ENCODE measurements around the gene NTRK2.

The NTRK2 gene

DNA sequence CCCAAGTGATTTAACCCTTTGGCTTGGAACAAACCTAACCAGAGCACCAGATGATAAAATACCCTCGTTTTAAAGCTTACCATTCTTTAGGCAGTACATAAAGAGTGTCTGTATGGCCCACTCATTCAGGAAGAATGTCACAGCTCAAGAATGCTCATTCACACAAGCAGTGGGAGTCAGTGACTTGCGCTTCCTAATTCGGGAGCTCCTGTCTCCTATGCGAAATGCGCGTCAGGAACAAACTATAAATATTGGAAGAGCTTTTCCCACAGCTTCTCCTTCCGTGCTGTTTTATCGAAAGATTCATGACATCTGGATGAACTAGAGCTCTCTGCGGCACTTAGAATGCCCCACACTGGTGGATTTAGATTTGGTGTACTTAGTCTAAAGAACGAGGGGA, 66.6 kb downstream of the NTRK2 start:
- no peak for DNase-seq (ENCODE audit: low read depth)

DNA sequence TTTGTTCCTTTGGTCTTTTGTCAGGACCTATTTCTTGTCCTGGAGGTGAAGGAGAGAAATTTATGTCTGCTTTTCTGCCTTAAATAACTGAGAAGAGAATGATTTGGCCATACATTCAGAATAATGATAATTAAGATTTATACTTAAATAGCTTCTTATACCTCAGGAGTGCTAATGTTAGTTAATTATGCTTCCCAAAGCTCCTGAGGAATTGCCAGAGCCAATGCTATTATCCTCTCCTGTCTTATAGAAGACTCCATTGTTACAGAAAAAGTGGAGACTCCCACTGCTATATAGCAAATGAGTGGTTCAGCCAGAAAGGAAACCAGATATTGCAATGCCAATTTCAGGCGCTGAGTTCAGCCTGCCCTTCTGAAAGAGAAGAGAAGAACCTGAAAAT, 67.0 kb downstream of the NTRK2 start:
- no peak for DNase-seq (ENCODE audit: low read depth)

DNA sequence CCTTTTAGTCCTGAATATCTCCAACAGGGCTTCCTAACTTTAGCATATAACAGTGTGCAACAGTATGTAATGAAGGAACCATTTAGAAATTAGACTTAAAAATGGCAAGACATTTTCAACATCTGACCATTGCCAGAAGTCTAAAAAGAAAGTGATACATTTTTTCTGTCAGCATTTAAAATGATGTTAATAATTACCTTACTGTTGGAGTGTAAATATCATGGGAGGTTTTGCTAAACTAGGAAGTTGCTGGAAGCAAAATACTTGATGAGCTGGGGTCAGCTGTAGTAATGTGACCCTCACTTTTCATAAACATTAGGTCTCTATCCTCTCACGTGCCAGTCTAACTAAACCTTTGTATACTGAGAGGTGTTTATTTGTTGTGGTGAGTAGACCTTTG, 68.8 kb downstream of the NTRK2 start:
- DNase-seq (ENCODE audit: low read depth) = no peak

DNA sequence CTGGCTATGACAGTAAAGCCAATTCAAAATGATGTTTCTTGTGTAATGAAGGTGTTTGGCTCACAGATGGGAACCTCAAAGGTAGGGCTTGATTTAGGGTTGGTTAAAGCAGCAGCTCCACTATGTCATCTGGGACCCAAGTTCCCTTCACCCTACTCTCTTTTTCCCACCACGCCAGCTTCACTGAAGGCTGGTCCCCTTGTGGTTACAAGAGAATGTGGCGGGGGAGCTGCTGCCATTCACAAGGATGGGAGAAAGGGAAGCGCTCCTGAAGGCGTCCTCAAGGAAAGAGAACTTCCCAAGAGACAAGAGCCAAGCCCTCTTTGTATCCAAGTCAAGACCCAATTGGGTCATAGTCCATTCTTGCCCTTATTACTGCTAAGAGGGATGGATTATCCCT, 72.7 kb downstream of the NTRK2 start:
- DNase-seq (ENCODE audit: low read depth) = no peak

DNA sequence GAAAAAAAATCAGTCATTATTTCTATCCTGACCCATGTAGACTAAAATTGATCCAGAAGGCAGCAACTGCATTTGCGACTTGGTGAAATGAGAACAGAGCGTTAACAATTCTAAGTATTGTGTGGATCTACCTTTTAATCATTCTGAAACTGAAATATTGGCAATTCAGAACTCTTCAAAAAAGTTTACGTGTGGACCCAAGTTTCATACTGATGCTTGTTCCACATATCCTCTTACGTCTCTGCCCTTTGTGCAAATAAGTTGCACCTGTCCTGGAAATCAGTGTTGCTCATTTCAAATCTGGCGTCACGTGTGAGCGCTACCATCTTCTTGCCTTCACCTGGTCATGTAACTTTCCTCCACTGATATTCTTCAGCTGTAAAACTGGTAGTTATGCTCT, 74.7 kb downstream of the NTRK2 start:
- no peak for DNase-seq (ENCODE audit: low read depth)

DNA sequence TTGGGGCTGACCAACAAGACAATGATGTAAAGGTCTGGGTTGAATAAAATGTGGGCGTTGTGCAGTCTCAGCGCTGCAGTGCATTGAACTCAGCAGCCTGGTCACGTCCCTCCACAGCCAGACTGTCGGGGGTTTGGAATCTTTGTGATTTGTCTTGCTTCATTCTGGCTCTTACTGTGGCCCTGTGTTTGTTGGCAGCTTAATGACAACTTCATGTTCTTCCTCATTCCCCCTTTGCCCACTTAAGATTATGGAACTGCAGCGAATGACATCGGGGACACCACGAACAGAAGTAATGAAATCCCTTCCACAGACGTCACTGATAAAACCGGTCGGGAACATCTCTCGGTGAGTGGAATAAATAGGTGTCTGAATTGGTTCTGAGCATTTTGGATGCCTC, 75.2 kb downstream of the NTRK2 start:
- DNase-seq (ENCODE audit: low read depth) = no peak

DNA sequence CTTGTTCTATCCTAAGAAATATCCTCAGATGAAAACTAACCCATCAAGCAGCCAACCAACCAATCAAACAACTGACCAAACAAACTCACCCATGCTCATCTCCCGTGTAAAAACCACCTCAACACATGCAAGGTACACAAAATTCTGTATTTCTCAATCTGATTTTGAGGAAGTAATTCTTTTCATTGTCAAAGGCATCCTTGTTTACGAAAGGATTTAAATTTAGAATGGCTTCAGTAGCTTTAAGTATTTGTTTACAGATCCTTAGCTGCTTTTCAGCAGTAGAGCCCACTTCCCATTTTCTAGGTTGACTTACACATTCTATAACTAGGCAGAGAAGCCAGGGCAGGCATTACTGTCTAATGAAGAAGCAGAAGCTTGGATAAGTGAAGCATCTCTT, 78.6 kb downstream of the NTRK2 start:
- DNase-seq (ENCODE audit: low read depth) = no peak

DNA sequence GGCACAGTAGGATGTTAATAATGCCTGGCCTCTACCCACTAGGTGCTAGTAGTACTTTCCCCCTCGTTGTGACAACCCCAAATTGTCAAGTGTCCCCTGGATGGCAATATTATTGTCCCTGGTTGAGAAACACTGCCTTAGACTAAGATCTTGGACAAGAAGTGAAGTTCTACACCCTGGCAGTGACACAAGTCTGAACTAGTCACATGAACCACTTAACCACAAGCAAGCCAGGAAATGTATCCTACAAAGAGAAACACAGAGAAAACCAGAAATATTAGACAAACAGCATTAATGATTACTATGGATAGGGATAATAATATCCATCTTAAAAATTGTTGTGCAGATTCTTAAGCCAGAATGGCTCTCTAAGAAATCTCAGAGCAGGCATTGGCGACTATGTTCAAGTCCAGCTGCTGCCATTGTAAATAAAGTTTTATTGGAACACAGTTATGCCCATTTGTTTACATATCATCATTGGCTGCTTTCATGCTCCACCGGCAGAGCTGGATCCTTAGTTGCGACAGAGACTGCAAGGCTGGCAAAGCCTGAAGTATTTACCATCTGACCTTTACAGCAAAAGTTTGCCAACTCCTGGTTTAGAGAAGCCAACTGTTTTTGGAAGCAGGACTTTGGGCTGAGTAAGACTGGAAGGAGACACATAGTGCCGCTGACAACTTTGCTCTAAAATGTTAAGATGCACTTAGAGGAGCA, 80.8 kb downstream of the NTRK2 start:
- DNase-seq (ENCODE audit: low read depth) = no peak

DNA sequence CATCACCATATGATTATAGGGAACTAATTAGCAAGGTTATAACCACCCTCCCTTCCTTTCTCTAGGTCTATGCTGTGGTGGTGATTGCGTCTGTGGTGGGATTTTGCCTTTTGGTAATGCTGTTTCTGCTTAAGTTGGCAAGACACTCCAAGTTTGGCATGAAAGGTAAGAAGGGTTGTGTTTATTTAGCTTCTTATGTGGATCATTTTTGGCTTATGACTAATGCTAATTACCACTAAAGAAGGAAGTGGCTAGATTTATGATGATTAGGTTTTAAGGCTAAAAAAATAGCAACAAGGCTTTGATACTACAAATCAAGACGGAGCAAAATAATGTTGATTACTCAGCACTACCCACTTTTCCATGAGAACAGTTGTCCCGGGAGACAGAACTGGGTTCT, 82.4 kb downstream of the NTRK2 start:
- no peak for DNase-seq (ENCODE audit: low read depth)

DNA sequence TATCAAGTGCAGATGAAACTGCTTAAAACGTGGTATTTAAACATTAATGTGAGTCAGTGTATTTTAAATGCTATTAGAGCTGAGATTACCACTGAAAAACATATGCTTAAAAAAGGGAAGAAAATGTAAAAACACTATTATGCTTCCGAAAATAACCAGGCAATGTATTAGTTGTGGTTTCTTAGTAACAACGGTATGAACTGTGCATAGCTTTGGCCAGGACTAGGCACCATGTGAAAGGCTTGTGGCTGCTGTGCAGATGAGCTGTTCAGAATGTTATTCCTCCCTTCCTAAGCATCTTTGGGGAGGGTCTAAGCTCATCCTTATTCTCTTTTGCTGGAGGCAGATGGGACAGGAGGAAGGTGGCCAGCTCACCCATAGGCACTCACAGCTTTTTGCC, 84.9 kb downstream of the NTRK2 start:
- no peak for DNase-seq (ENCODE audit: low read depth)

DNA sequence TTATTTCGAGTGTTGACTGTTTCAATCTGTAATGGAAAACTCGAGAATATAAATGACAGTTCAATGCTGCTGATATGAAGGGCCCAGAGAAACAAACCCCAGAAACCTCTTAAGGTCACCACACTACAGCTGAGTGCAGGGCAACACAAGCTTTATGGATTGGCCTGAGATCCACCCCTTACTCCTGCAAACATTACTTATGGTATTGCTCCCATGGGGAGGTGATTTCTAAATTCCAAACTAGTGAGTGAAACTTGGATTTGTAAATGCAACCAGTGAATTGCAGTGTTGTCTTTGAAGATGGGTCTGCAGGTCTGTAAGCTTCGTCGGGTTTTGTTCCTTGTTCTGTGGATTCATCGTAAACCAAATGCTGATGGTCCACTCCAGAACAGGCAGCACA, 85.4 kb downstream of the NTRK2 start:
- no peak for DNase-seq (ENCODE audit: low read depth)

DNA sequence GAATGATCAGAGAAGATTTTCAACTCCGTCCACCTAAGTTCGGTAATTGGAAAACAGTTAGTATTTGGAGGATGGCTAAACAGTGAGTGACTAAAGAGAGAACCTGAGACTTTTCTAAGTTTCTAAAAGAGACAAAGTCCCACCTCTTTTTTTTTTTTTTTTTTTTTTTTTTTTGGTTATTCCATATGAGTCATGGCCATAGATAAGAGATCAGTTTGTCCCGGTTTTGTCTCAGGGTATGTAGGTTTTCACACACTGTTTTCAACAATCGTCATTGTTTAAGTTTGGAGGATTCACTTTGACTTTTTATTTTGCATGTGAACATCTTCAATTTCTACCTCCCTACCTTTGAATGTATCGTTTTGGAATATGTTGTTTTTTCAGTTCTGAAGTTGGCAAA, 85.9 kb downstream of the NTRK2 start:
- no peak for DNase-seq (ENCODE audit: low read depth)

DNA sequence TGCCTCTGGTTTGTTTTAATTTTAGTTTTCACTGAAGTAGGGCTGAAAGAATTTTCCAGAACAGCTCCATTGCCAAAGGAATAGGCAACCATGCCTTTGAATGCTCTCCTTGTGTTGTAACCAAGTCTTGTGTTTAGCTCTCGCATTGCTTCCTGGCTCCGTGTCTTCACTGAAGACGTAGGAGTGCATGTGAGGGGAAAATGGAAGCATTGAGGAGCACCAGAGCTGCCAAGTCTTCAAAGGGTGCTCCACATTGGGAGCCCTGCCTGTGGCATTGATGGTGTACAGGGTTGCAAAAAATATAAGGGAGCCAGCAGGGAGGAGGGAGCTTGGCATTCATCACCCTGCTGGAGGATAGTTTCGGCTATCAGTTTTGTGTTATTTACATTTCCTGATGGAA, 86.6 kb downstream of the NTRK2 start:
- no peak for DNase-seq (ENCODE audit: low read depth)

DNA sequence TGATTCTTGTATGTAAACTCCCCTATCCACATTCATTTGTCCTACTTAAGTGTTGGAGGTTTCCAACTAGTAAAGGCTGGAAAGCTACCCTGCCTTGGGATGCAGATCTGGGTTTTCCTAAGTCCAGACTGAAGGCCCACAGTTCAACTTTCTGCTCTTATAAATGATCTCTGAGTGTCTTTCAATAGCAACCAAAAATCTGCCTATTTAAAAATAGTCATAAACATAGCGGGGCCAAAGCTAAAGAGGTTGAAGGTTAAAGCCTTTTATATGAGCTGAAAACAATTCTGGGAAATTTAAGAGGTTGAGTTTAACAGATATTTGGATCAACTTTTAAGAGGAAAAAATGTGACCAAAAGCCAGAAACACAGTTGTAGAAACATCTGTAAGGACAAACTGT, 87.2 kb downstream of the NTRK2 start:
- no peak for DNase-seq (ENCODE audit: low read depth)

DNA sequence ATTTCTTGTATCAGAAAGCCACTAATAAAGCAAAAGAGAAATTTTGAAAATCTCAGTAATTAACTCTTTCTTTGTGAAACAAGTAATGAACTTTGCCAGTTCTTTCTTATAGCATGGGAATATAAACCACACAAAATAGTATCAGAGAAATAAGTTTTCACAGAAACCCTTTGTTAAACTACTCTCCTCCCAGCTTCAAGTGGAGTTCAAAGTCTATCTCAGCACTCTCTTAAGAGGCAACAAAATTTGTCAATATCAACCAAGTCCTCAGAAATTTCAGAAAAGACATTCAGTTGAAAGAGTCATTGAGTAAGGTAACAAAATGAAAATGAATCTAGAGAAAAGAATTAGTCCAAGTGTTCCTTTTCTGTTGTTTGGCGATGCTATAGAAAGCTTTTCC, 89.3 kb downstream of the NTRK2 start:
- no peak for DNase-seq (ENCODE audit: low read depth)

DNA sequence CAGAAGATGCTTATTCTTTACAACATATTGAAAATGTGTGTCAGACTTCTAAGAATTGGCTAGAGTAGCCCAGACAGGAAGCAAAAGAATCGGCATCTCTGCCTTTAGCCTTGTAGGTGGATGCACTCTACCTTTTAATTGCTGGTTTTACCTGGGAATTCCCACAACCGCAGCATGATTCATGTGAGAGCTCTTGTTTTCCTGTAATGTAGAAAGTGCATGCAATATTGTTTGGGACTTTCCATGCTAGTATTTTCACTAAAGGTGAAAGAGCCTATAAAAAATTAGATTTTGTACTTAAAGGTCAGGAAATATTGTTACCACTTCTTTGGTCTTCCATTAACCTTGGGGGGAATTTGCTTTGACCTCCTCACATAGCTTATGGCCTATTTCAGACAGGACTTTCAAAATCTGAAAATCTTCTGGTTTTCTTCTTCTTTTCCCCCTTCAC, 89.8 kb downstream of the NTRK2 start:
- no peak for DNase-seq (ENCODE audit: low read depth)

DNA sequence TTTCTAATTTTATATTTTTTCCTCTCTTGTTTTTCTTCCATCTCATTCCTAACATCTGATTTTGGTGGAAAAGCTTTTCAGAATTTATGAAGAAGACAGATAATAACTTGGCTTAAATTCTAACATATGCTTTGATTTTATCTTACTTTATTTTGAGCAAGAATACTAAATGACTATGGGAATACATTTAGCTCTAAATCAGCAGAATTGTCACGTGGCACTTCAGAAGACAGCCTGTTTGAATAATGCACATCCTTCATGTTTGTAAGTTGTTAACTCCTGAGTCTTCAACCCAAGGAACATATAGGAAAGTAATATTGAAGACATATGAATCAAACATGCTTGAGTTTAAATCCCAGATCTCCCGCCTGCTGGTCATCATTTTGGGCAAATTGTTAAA, 90.3 kb downstream of the NTRK2 start:
- no peak for DNase-seq (ENCODE audit: low read depth)

DNA sequence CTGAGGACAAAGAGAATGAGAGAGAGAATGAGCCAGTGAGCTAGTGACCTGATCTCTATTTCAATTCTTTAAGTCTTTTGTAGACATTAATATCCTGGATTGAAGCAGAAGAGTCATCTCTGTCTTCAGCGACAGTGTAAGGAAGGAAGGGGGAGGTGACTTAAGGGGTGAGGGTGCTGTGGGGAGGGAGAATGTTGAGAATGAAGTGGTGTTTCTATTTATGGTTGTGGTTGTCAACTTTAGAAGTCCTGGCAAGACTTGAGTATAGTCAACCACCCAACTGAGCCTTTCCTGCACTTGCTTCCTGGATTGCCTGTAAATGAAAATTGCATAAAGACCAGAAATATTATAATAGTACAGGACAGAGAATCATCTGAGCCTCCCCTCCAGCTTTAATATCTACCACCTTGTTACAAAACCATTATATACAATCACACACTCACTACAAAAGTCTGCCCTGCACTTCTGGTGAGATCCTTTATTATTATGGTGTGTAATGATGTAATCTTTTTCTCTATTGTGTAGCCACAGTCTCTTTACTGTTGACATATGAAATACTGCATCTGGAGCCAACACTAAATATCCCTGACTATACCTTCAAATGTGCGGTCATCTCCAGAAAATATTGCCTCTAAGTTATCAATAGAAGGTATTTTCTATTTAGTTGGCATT, 91.7 kb downstream of the NTRK2 start:
- DNase-seq (ENCODE audit: low read depth) = no peak

DNA sequence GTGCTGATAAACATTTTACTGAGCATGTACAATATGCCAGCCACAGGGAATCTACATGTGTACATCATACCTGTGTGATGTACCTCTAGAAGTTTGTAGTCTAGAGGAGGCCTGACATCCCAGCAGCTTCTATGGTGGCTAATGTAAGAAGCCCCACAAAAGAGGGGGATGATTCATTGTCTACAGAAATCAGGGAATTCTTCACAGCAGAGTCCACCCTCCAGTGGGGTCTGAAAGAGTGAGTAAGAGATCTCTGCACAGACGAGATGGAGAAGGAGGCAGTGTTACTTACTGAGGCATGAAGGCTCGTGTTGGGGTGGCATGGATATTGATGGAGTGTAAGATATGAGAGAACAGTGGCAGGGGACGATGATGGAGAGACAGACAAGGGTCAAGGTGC, 103.0 kb downstream of the NTRK2 start:
- DNase-seq (ENCODE audit: low read depth) = no peak

DNA sequence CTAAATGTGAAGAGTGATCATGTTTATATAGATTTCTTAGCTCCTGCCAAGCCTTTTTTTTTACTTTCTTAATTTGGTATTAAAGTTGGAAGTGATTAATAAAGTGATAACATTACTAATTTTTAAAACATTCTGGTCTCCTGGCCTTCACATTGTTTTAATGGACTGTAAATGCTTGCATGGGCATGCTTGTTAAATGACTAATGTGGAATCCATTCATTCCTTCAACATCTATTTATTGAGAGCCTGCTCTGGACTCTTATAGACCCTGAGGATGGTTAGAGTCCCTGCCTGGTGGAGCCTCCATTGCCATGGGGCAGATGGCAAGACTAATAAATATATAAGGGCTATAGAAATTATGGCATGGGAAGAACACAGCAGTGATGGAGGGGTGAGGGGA, 103.5 kb downstream of the NTRK2 start:
- DNase-seq (ENCODE audit: low read depth) = no peak

DNA sequence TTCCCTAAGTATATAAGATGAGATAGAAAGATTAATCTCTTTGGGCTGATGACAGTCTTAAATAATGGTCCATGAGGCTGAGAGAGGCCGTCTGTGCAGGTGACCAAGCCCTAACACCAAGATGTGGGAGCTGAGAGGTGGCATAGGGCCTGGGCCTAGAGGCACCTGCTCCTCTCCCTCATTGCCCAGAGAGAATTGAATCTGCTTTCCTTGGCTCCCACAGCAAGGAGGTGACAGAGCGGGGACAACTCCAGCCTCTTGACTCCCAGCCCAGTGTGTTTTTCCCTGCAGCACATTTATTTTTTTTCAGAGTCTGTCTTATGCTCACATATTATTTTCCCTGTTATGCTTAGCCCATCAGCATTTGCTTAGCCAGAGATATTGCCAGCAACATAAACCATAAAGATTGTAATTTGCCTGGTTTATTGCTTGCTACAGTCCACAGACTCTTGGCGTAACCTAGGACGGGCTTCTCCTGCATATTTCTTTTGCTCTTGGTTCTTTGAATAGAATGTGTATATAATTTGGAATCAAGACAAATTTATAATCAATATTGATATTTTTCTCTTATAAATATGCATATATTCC, 105.6 kb downstream of the NTRK2 start:
- no peak for DNase-seq (ENCODE audit: low read depth)

DNA sequence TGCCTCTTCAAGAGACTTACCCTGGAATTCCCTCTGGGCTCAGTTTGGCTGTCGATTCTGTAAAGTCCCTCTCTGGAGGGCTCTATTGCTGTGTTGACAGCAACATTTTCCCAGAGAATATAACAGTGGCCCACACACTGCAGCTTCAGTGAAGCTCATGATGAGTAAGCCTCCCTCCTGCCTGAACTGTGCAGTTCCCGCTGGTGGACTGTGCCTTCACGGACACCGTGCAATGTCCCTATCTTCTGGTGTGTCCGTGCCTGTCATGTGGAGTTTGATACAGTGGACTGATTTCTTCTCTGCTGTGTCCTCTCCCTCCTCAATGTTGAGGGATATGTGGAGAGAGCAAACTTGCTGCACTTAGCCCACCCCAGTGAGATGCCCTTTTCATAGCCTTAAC, 109.0 kb downstream of the NTRK2 start:
- no peak for DNase-seq (ENCODE audit: low read depth)

DNA sequence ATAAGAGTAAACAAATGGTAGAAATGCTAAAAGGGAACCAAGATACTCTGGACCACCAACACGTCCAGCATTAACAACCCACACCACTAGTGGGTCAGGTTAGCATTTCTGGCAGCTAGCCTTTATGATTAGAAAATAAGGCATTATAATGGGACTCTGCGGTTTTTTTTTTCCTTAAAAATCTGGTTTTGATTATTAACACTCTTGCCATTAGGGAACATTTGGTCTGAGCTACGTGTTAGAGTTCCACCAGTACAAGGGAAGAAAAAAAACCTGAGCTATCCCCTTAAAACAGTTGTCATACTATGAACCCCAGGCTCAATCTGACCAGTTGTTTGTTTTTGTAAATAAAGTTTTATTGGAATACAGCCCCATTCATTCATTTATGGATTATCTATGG, 110.4 kb downstream of the NTRK2 start:
- no peak for DNase-seq (ENCODE audit: low read depth)

DNA sequence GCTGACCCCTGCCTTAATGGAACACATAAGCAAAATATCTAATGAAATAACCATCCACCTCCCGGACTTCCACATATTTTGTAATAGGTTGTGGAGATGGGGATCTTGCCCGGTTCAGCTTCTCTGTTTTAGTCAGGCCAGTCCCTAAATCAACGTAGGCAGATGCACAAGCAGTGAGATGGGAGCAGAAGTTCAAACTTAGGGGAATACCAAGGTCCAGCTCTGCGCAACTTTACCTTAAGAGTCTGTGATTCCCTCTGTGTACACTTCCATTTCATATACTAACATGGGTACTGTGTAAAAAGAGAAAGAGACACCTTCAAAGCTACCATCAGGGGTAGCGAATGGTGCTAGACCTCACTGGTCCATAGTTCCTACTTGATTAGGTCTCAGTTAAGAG, 110.9 kb downstream of the NTRK2 start:
- no peak for DNase-seq (ENCODE audit: low read depth)
